Thyroid gland (tissue), 4 donors: Measurements from ENCODE around the gene STUM. TPM values are rescaled to one million over a fixed set of nuclear protein-coding genes. Genes with fewer than 3 reads are reported as not detected.

Experiments used
- DNase-seq, 2 donors: peaks; one replicate each; pipeline ENCODE4 v3.0.0-alpha.2; 2019
- H3K27ac ChIP-seq, 3 donors: fragments of 200-600 bp; sonication (generic); 1 replicate in 2 of 3; 2 replicates in 1 of 3; pipeline ENCODE4 v1.5.1; 2016 to 2019; ENCODE audit warnings: mild to moderate bottlenecking in 1 of 3, moderate library complexity in 1 of 3
- H3K27me3 ChIP-seq: fragments of 200-600 bp; sonication (generic); one replicate; pipeline ENCODE4 v1.5.1; 2019
- H3K36me3 ChIP-seq, 2 donors: fragments of 200-600 bp; sonication (generic); one replicate each; pipeline ENCODE4 v1.5.1; 2016 to 2019
- H3K4me1 ChIP-seq, 2 donors: fragments of 200-600 bp; sonication (generic); one replicate each; pipeline ENCODE4 v1.5.1; 2017 to 2019
- H3K4me3 ChIP-seq, 3 donors: fragments of 200-600 bp; sonication (generic); replicated peaks in 1 of 3; 1 replicate in 2 of 3; 2 replicates in 1 of 3; pipeline ENCODE4 v1.5.1; 2016; ENCODE audit warnings: mild to moderate bottlenecking in 1 of 3
- H3K9me3 ChIP-seq: fragments of 200-600 bp; sonication (generic); one replicate; pipeline ENCODE4 v1.5.1; 2017
- CTCF ChIP-seq, 6 experiments: fragments of 200-600 bp in 3 of 6; fragments of 450-650 bp in 3 of 6; sonication (generic) in 3 of 6; IDR thresholded peaks; one replicate each; pipeline ENCODE4 v1.5.1; 2016 to 2019; ENCODE audit warnings: antibody characterized with exemption in 6 of 6, mild to moderate bottlenecking in 2 of 6, inconsistent platforms in 1 of 6, moderate library complexity in 1 of 6
- POLR2A ChIP-seq, 2 donors: fragments of 450-650 bp; IDR thresholded peaks; one replicate each; pipeline ENCODE4 v1.6.1; 2017; ENCODE audit warnings: antibody characterized with exemption in 2 of 2, mild to moderate bottlenecking in 2 of 2, moderate library complexity in 1 of 2
- WGBS, 2 donors: methylation state at CpG; one replicate each; pipeline ENCODE4 v1.1.5; 2017; 5-methylcytosine and 5-hydroxymethylcytosine counted together
- intact Hi-C: fragments of 100-400 bp; cut with DNase I; formaldehyde crosslinking; loops from one replicate; pipeline ENCODE4 v1.15.1; 2023
- total RNA-seq, 4 donors: library from RNA; depleted of rRNA; stranded (reverse); fragments of >200 nt; gene quantifications; one replicate each; pipeline ENCODE4 v1.2.3, GENCODE V29; 2016

Gene STUM
- total RNA-seq, 4 donors from 2014 or later = 0.22 to 1.1 (median 0.48) TPM

- intact Hi-C loops = no loop called here
- H3K9me3 ChIP-seq = no peaks in the 10 kb centered on the region
- peak; percentile 77 to 83 for DNase-seq
Observed at GRCh38 chr1:226541631-226542622, 6.6 kb upstream of the STUM start.

GRCh38 chr1:226542623-226543103 lies 5.9 kb upstream of the STUM start:
- H3K27ac ChIP-seq = no peak overlapping the region
- H3K9me3 ChIP-seq = no peaks in the 10 kb centered on the region
- no peaks in the 10 kb centered on the region for H3K36me3 ChIP-seq
- WGBS, 2 donors = 26 to 27% methylated on average over 10 of the region's 10 CpGs
- TF ChIP-seq CTCF (IDR thresholded peaks at IDR 0.05) = no peak
- TF ChIP-seq POLR2A (IDR thresholded peaks at IDR 0.05) = no peak
- no peak overlapping the region for H3K4me3 ChIP-seq
- intact Hi-C loops = no loop called here
- peaks cover 5 to 11% of the 10 kb centered on the region in 2 donors for H3K4me1 ChIP-seq
- no peaks in the 10 kb centered on the region for H3K27me3 ChIP-seq
- DNase-seq = peak; percentile 58 to 71

More at GRCh38 chr1:226541631-226542622, 6.6 kb upstream of the STUM start:
- H3K36me3 ChIP-seq = no peaks in the 10 kb centered on the region
- H3K4me1 ChIP-seq = peaks cover 5 to 11% of the 10 kb centered on the region in 2 donors
- TF ChIP-seq CTCF (IDR thresholded peaks at IDR 0.05) (no peak), POLR2A (IDR thresholded peaks at IDR 0.05) (no peak)
- no peak overlapping the region for H3K27ac ChIP-seq
- H3K4me3 ChIP-seq = no peak overlapping the region
- WGBS, 2 donors = 82 to 85% methylated on average over 14 of the region's 14 CpGs
- H3K27me3 ChIP-seq = no peaks in the 10 kb centered on the region

- H3K4me3 ChIP-seq = no peak overlapping the region
- intact Hi-C loops = loop anchor here (5.0 kb wide), 1 partner anchor 61 kb away; no protein-coding TSS in a partner anchor
- H3K9me3 ChIP-seq = no peaks in the 10 kb centered on the region
- H3K4me1 ChIP-seq = peaks cover 17 to 34% of the 10 kb centered on the region in 2 donors
- H3K36me3 ChIP-seq = no peaks in the 10 kb centered on the region
- TF ChIP-seq POLR2A (IDR thresholded peaks at IDR 0.05) (no peak), CTCF (IDR thresholded peaks at IDR 0.05) (no peak)
- DNase-seq = no peak
- no peak overlapping the region for H3K27ac ChIP-seq
- no peaks in the 10 kb centered on the region for H3K27me3 ChIP-seq
- 60 to 82% methylated on average over 4 to 5 of the region's 5 CpGs for WGBS, 2 donors
Observed at GRCh38 chr1:226545836-226546596, 2.5 kb upstream of the STUM start.

GRCh38 chr1:226546926-226547325 lies 1.6 kb upstream of the STUM start:
- no peak for TF ChIP-seq POLR2A (IDR thresholded peaks at IDR 0.05)
- no peak for TF ChIP-seq CTCF (IDR thresholded peaks at IDR 0.05)
- Histone ChIP-seq H3K9me3 (no peaks in the 10 kb centered on the region), H3K4me3 (no peak overlapping the region), H3K36me3 (no peaks in the 10 kb centered on the region), H3K4me1 (peaks cover 15 to 32% of the 10 kb centered on the region in 2 donors), H3K27me3 (no peaks in the 10 kb centered on the region), H3K27ac (no peak overlapping the region)
- intact Hi-C loops = loop anchor here (5.0 kb wide), 1 partner anchor 60 kb away; no protein-coding TSS in a partner anchor
- no peak for DNase-seq
- WGBS, 2 donors = 94 to 95% methylated on average over 4 of the region's 4 CpGs
